GM19397 (cell line): Measurements from ENCODE around the gene RAMP3.

Source experiments
- ATAC-seq: cut with Tn5 transposase; IDR thresholded peaks from one replicate; pipeline ENCODE4 v1.9.1; 2021; ENCODE audit warnings: mild to moderate bottlenecking, moderate library complexity; ENCODE audit not compliant: unreplicated experiment

The RAMP3 gene

DNA sequence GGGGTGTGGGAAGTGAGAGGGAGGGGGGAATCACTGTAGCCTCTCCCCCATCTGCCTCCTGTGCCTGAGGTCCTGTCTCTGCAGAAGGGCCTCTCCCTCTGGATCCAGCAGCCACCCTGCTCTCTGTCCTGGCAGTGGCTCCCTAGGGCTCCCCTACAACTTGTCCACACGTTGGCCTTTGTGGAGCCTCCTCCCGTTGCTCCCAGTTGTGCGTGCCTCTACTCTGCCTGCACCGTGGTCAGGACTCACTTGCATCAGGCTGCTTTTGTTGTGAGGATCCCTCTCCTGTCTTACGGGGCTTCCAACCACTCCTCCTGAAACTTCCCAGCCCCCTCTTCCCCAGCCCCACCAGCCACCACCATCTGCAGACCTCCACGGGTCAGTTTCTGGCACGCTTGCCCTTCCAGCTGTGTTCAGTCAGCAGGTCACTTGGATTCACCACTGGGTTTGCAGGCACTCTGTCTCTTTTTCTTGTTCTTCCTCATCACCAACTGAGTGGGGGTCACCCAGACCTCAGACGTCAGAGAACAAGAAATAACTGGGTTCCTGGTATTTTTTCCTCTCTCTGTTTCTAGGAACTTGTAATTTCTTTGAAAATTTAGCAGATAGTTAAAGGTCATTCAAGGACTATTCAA lies 62.3 kb downstream of the RAMP3 start:
- no peak for ATAC-seq

DNA sequence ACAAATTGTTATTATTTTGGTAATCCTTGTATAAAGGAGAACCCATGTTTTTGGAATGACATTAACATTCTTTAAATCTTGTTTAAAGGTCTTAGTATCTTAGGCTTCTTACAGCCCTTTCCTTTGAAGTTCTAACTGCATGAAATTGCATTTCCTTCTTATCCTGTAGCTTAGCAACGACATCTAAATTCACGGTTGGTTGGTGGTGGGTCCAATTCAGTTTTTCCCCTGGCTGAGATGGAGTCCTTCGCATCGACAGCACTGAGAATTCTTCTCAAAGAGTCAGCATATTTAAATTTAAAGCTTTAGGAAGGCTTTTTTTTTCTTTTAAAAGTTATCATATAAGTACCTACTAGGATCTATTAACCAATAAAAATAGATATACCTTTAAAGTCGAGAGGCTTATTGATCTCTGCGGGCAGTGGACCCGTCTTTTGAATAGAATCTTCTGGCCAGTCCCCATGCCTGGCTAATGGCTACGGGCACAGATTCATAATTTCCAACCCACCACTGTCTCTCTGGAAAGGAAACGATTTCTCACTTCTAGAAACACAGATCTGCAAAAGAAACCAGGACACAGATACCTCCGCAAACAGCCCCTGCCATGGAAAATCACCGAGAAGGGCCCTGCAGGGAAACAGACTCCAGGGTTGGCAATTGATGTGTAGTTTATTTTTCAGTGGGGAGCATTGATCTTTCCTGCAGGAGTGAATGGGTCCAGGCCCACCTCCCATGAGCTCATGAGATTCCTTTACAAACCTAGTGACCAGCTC lies 63.4 kb downstream of the RAMP3 start:
- no peak for ATAC-seq

DNA sequence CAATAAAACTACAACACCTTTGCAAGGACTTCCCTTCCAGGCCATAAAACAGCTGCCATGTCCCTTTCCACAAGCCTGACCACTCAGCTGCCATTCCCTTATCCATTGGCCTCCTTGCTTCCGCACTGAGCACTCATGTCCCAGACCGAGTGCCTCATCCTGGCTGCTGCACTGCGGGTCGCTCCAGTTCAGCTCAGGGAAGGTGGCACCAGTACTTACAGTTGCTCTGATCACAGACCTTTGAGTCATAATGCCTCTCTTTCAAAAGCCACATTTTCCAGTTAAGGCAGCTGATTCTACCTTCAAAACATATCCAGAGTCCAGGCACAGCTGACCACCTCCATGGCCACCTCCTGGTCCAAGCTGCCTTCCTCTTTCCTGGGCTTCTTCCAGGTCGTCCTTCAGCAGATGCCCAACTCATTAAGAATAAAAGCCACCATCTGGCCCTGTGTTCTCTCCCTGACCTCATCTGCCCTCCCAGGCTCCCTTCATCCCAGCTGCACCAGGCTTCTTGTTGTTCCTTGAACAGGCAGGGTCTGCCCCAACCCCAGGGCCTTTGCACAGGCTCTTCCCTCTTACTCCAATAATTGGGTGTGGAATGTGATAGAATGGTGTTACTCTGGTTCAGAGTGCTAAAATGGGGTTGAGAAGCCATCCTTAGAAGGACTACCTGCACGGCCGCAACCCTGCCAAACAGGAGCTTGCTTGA lies 64.5 kb downstream of the RAMP3 start:
- ATAC-seq: no peak

DNA sequence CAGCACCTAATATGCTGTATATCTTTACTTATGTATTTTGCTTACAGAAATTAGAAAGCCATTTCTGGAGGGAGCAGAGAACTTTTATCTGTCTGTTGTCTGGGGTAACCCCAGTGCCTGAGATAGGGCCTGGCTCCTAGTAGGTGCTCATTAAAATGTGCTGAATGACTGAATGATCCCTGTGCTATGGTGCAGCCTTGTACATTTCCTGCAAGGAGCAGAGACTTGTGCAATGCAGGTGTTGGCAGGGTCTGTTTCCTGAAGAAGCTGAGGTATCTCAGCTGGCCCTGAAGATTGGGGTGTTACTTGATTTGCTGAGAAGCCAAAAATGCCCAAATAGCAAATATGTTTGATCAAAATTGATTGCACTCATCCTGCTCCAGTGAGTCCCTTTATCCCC lies 65.5 kb downstream of the RAMP3 start:
- no peak for ATAC-seq

DNA sequence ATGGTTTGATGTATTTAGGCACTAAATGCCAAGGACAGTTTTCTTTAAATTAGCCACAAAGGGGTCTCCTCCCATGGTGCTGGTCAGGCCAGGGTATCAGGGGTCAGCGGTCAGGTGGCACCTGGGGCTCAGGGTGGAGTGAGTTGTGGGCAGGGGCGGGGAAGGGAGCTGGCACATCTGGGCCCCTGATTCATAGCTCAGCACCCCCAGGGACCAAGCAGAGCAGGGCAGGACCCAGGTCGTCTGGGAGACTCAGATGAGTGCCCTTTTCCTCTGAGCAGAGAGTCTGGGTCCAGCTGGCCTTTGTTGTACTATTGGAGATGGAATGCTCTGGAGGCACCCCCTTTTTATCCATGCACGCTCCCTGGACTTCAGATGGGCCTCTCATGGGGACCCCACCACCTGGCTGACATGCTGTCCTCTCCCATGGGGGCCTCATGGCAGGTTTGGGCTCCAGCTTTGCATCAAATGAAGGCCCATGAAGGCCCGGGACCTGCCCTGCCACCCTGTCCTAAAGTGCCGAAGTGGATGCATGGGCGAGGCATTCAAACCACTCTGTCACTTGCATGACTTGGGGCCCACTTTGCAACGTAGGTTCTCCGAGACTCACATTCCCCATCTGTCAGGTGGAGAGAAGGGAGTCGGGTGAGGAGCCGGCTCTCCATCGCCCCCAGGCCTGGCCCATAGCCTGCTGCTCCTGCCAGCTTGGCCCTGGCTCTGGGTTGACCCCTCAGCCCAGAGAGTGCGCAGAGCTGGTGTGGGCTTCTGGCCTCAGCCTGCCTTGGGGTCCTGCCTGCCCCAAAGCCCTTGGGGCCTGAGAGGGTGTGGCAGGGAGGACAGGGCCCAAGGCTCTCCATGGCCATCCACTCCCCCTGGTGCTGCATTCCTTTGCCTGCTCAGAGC lies 66.4 kb downstream of the RAMP3 start:
- no peak for ATAC-seq

DNA sequence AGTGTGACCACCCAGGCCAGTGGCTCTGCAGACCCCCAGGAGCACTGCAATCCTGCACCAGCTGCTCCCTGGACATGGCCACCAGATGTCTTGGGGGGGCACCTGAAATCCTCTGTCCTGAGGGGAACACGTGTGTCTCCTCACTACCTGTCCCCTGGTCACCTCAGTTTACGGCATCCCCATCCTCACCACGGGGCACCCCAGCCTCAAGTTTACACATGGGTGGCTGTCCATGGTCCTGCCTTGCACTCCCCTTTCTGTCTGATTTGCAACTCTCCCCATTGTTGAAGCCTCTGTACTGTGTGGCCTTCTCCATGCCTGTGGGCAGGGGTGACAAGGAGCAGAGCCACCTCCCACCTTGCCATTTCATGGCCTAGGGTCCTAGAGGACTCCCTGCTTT lies 67.2 kb downstream of the RAMP3 start:
- ATAC-seq: no peak

DNA sequence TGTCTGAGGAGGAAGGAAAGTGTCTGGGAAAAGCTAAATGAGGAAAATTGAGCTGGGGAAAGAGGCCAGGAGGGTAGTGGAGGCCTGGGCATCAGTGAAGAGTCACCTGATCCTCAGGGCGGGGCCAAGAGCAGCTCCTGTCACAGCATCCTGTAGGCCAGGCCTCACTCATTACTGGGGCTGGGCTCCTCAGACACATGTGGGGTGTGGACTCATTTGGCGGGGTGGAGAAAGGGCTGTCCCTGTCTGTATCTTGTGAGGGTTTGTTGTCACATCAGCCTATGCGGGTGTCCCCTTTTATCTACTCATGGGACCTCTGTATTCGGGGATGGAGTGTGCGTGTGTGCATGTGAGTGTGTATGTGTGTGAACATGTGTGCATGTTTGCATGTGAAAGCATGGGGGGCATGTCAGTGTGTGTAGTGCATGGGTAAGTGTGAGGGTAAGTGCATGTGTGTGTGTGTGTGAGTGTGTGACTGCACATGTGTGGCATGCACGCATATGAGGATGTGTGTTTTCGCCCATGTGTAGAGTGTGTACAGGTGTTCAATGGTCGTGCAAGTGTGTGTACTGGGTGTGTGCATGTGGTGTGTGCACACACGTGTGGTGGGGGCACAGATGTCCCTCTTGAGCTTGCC lies 67.8 kb downstream of the RAMP3 start:
- no peak for ATAC-seq

DNA sequence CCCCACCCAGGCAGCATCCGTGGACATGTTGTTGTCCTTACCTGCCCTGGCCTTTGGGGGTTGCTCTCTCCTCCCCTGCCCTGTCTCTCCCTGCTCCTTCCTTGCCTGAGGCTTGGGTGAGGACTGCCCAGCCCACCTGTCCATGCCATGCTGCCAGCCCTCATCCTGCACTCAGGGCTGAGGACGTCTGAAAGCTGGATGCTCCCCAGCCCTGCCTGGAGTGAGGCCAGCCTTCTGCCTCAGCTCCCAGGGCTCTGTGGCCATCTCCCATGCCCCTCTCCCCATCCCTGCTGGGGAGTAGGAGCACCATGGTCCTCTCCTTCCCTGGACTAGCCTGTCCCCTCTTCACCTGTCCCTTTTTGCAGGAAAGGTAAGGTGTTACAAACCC lies 68.4 kb downstream of the RAMP3 start:
- ATAC-seq: no peak

DNA sequence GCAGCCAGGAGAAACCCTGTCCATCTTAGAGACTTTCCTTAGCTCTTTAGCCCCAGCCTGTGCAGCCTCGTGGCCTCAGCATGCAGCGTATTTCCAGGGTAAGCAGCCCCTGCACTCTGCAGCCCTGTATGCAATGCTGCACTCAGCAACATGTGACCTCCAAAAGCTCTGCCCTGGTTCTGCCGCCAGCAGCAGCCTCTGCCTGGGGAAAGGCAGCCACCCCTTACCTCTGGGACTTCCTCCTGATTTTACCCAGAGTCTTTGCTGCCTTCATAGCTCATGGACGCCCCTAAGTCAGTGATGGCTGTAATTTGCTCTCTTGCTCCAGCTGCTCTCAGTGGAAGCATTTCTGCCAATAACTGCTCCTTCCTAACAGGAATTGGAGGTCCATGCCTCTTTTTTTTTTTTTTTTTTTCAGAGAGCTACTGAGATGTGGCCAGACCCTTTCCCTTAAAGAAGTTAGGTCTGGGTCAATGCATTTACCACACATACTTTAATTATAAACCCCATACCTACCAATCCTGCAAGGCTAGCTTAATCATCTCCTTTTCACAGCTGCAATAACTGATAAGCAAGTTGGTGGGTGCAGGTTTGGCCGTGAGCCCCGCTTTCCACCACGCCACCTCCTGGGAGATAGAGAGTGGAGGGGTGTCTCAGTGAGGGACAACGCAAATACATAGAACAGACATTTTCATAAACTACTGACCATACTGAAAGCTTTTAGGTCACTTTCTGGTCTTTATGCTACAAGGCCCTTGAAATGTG lies 71.7 kb downstream of the RAMP3 start:
- no peak for ATAC-seq

DNA sequence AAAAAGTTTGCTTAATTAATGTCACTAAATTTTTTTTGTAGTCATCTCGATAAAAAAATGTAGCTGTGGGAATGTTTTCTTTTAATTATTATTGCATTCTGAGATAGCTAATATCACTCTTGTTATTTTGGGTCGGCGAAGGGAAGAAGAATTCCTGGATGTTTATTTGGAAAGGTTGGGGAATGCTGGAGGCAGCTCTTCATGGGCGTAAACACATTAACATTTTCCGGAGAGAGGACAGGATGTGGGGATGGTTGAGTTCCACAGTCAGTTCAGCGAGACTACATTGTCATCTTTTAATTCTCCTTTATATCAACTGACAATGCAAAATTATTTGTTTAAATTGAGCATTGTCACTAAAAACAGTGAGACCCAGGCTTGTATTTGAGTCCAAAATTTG lies 72.5 kb downstream of the RAMP3 start:
- ATAC-seq: no peak

DNA sequence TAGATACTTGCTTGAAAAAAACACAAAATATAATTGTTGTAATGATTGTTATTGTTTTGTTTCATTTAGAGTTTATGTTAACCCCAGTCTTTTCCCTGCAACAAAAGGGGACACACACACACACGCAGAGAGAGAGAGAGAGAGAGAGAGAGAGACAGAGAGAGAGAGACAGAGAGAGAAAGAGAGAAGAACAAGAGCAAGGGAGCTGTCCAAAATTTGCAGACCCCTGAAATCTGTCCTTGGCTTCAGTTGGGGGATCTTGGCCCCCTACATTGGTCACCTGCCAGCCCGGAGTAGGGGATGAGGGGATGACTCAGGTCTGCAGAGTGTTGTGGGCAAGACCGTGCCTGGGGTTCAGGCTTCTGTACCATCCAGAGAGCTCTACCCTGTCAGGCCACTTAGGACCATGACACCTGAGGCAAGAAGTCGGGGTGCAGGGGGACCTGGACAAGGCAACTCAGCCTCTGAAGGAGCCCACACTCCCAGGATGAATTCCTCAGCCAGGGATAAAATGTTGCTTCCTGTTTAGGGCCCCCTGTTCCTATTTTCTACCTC lies 73.1 kb downstream of the RAMP3 start:
- ATAC-seq: no peak

DNA sequence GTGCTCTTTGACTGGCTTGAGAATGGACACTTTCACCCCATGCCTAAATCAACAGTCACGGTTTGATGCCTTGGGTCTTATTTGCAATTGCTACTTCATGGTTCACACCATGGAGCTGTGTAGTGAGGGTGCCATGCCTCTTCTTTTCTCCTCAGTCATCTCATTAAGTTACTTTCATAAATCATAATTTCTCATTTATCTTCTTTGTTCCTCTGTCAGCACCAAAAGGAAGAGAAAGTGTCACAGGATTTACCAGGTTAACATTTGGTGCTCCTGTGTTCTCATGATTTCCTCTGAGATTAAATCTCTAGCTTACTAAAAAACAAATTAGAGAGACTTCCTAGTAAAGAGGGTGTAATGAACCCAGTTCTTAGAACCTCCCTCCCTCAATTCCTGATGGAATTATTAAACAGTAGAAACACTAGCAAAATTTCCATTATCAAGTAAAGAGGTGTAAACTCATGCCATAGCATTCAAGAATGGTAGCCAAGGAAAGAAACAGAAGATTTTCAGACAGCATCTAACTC lies 75.7 kb downstream of the RAMP3 start:
- no peak for ATAC-seq
